GM21576 (cell line): ENCODE results near the gene CDK8.
"Not testable (repeated sequence)": the region's sequence is repeated elsewhere in the genome, so short reads cannot be mapped to it uniquely, and the experiment has no call there.

ENCODE experiments used
- ATAC-seq: cut with Tn5 transposase; IDR thresholded peaks from one replicate; pipeline ENCODE4 v1.9.1; 2021; ENCODE audit warnings: mild to moderate bottlenecking, moderate library complexity; ENCODE audit not compliant: unreplicated experiment

CDK8 gene

DNA sequence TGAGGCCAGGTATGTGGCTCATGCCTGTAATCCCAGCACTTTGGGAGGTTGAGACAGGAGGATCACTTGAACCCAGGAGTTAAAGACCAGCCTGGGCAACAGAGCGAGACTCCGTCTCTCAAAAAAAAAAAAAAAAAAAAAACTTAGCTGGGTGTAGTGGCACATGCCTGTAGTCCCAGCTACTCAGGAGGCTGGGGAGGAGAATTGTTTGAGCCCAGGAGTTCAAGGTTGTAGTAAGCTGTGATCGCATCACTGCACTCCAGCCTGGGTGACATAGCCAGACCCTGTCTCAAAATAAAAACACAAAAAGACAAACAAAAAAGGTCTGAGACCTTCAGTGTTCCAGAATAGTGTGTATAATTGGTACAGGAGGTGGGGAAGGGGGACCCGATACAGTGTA, 1.9 kb upstream of the CDK8 start:
- not testable (repeated sequence) for ATAC-seq

DNA sequence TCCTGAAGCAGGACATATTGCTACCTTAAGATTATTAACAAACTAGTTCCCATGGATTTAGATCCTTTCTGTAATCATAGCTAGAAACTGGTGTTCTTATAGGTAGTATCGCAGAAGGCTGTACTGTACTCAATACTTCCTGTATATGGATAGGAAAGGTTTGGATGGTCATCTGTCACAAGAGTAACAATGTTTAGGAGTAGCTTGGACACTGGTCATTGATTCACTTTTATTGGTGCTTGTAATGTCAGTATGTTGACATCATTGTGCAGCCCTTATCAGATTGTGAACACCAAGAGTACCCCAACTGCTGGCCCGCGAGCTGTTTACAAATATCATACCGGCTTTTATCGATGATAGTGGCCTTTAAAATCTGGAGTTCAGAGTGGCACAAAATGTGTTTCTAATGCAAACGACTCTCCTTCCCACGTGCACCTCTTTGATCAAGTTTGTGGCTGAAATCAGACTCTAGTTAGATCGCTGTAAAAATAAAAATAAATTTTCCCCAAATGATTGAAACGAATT, 605 bp upstream of the CDK8 start:
- ATAC-seq: no peak

DNA sequence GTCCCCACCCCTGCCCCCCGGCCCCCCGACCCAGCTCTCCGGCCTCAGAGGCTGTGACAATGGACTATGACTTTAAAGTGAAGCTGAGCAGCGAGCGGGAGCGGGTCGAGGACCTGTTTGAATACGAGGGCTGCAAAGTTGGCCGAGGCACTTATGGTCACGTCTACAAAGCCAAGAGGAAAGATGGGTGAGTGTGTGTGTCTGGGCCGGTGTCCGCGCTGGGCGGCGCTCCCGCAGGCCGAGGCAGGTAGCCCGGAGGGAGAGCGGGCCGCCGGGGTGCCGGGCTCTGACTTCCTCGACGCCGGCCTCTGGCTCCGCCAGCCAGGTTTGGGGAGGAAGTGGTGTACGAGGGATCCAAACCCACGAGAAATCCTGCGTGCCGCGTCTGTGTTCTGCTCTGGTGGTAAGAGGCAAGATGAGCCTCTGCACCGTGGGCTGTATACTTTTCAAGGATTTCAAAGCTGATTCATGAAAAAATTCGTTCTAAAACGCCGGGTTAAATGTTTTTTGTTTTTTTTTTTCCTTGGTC, 718 bp downstream of the CDK8 start:
- peak; percentile 39 for ATAC-seq

DNA sequence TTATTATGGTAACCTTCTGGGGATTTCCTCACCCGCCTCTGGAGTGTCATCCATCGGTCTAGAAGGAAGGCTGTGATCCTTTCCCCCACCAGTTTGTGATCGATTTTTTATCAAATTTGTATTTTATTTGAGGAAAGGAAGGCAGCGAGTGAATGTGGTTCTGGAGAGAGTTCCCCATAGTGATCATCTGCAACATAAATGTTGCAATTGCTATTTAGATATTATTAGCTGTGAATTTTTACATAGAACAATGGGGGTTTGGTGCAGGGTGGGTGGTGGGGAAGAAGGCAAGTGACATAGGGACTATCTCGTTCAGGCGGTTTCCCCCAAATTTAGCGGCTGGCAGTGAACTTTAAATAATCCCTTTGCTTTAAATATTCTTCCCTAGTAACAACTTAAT, 1.2 kb downstream of the CDK8 start:
- ATAC-seq: no peak

DNA sequence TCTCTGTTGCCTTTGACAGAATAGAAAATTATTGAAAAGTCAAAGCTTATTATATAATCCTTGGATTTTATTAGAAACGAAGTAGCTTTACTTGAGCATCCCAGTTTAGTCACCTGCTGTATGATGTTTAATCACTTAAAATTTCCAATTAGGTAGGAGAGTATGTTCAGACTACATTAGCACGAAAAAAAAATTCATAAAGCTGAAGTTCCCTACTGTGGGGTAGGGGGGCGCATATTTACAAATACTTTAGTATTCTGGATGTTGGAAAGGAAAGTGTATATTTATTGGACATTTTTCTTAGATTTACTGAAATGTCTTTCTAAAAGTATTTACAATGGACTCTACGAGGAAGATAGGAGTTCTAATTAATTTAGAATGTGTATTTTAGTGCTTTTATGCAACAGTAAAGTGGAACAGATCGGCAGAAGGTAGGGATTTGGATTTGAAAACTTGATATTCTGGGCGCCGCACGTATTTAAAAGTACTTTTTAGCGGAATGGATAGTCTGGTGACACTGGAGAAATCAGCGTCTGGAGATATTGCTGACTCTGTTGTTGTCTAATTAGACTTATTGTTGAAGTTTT, 1.9 kb downstream of the CDK8 start:
- no peak for ATAC-seq

DNA sequence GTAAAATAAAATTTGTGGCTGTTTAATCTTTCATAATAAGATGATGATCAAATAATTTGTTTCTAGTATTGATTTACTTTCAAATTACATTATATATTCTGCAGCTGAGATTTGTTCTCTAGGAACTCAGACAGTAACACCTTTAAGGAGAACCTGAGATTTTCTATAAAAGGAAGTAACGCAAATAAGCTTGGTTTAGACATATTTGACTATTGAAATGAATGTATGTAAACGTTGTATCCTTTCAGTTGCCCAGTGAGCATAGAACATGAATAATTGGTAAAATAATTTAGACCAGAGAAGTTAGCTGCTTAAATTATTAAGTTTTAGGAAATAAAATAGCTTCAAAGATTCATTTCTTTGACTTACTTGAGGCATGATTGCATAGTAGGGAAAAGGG, 3.1 kb downstream of the CDK8 start:
- no peak for ATAC-seq

DNA sequence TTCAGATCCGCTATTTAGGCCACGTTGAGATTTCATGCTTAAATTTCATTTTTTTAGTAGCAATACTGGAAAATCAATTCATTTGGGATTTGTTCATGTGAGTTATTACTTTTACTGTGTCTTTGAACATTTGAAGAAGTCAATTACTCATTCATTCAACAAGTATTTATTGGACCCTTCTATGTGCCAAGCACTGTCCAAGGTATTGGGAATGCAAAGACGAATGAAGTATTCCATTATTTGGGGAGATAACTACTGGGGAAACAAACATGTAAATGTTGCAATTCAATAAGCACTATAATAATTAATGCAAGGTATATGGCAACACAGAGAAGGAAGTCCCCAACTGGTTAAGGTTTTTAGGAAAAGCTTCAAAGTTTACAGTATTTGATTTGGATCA, 5.7 kb downstream of the CDK8 start:
- no peak for ATAC-seq

DNA sequence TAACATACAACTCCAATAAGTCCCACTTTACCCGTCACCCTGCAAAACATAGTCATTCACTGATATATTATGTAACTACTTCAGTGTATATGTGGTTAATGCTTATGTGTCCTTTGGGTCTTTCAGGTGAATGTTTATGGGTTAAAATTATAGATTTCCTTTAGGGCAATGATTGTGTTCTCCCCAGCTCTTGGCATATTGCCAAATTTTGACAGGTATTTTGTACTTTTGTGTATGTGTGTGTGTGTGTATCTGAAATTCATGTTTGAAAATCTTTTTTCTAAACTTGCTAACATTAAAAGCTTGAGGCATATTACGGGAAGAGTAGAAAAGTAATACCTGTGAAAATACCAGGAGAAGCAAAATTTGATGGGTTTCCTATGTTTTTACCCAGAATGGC, 8.2 kb downstream of the CDK8 start:
- no peak for ATAC-seq

DNA sequence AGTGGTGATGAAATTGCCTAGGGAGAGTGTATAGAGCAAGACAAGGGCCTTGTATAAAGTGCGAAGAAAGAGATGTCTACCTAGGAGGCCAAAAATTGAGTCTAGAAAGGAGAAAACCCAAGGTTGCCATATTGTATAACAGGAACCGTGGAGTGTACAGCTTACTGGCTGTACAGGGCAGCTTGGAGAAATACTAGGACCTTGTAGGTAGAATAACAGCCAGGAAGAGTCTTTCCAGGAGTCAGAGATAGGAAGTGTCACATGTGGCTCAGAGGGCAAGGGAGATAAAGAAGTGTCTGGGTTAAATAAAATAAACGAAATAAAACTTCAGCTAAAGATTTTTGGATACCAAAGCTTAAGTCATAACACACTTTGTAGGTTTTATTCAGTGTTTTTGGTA, 12.4 kb downstream of the CDK8 start:
- no peak for ATAC-seq

DNA sequence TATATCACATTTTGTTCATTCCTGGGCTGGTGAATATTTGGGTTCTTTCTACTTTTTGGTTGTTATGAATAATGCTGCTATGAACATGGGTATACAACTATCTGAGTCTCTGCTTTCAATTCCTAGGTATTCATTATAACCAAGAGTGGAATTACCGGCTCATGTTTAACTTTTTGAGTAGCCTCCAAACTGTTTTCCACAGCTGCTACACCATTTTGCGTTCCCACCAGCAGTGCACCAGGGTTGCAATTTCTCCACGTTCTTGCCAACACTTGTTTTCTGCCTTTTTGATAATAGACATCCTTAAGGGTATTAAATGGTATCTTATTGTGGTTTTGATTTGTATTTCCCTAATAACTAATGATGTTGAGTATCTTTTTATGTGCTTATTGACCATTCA, 16.8 kb downstream of the CDK8 start:
- no peak for ATAC-seq

DNA sequence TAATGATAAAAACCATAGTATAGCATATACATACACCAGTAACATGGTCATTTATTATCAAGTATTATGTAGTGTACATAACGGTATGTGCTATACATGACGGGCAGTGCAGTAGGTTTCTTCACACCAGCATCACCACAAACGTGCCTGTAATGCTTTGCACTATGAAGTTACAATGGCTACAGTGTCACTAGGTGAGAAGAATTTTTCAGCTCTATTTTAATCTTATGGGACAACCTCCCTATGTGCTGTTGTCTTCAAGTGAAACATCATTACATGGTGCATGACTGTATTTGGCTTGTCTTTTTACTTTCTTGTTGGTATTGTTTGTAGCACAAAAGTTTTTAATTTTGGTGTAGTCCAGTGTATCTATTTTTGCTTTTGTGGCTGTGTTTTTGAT, 18.7 kb downstream of the CDK8 start:
- no peak for ATAC-seq

DNA sequence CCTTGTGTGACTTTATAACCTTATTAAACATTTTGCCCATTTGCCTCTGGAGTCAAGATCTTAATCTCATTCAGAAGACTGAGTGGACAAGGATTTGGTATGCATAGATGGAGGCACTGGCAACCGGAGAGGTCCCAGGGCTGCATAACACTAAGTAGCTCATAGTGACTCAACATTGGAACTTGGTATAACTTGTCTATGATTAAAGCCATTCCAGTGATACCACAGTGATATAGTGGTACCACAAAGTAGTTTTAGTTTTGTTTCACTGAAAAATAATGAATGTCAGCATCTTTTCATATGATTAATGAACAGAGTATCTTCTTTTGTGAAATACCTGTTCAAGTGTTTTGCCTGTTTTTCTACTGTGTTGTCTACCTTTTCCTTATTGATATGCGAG, 26.4 kb downstream of the CDK8 start:
- ATAC-seq: no peak

DNA sequence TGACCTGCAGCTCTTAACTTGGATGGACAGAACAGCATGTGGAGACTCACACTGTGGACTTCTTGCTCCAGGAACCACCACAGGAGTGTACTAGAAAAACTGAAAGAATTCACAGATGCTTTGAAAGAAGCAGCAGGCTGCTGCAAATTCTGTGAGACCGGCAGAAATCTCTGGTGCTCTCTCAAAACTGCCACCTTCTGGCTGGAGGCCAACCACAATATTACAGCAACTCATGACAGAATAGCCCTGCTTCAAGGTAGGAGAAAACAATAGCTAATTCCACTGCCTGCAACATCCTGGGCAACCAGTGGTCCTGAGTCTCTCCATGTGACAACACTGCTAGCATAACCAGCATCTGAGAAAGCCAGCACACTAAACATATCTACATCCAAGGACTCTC, 26.9 kb downstream of the CDK8 start:
- no peak for ATAC-seq

DNA sequence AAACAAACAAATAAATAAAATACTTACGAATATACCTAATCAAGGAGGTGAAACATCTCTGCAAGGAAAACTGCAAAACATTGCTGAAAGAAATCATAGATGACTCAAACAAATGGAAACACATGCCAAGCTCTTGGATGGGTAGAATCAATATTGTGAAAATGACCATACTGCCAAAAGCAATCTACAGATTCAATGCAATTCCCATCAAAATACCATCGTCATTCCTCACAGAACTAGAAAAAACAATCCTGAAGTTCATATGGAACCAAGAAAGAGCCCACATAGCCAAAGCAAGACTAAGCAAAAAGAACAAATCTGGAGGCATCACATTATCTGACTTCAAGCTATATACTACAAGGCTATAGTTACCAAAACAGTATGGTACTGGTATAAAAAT, 32.0 kb downstream of the CDK8 start:
- not testable (repeated sequence) for ATAC-seq

DNA sequence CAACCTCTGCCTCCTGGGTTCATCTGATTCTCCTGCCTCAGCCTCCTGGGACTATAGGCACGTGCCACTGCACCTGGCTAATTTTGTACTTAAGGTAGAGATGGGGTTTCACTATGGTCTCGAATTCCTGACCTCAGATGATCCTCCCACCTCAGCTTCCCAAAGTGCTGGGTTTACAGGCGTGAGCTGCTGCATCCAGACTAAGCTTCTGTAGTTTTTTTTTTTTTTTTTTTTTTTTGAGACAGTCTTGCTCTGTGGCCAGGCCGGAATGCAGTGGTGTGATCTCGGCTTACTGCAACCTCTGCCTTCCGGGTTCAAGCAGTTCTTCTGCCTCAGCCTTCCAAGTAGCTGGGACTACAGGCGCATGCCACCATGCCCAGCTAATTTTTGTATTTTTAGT, 34.9 kb downstream of the CDK8 start:
- not testable (repeated sequence) for ATAC-seq

DNA sequence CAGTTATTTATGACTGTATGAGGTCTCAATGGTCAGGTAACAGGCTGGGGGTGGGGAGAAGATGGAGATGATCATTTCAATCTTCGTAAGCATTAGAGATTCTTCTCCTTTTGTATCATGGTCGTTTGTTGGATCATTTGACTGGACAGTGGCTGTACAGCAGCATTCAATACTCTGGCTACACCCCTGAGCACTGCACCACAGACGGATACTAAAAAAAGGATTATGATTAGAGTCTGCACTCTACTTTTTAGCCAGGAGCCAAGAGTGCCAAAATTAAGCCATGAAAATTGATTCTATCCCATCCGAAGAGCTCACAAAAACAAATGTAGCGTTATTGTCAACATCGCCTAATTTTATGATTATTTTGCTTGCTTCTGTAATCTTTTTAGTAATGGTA, 41.9 kb downstream of the CDK8 start:
- ATAC-seq: no peak

DNA sequence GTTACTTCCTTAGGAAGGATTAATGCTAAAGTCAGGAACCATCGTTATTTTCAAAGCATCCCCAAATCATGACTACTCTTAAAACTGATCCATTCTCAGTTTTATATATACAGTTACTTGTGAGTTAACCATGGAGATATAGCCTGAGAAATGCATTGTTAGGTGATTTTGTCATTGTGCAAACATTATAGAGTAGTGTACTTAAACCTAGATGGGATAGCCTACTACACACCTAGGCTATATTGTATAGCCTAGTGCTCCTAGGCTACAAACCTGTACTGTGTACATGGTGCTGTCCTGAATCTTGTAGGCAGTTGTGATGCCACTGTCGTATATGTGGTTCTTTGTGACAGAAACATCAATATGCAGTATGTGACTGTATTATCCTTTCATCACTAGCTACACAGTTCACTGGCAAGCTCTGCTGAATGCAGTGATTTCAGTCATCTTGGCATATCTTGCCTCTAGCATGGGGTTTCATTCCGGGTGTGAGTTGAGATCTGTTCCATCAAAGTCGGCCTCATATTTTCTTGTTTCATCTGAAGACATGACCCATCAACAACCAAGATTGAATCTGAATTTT, 45.3 kb downstream of the CDK8 start:
- no peak for ATAC-seq

DNA sequence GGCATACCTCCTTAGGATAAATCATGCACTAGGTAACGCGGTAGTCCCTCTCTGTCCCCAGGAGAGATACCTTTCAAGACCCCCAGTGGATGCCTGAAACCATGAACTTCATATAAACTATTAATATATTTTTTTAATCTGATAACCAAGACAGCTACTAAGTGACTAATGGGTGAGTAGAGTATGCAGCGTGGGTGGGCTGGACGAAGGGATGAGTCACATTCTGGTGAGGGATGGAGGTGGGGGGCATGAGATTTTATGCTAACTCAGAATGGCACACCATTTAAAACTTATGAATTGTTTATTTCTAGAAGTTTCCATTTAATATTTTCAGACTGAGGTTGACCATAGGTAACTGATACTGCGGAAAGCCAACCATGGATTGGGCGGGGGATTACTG, 46.2 kb downstream of the CDK8 start:
- no peak for ATAC-seq

DNA sequence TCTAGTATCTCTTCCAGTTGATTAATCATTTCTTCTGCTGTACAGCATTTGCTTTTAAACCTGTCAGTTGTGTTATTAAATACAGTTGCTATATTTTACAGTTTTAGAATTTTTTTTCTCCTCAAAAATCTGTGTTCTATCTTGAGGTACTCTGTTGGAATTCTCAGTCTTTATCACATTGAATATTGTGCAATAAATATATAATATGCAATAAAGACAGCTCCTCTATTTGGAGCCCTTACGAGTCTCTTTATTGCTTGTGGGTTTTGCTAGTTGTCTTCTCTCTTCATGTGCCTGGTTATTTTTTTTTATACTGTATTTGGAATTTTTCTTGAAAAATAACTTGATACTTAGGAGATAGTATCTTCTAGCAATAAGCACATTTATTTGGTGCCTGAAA, 51.7 kb downstream of the CDK8 start:
- ATAC-seq: no peak

DNA sequence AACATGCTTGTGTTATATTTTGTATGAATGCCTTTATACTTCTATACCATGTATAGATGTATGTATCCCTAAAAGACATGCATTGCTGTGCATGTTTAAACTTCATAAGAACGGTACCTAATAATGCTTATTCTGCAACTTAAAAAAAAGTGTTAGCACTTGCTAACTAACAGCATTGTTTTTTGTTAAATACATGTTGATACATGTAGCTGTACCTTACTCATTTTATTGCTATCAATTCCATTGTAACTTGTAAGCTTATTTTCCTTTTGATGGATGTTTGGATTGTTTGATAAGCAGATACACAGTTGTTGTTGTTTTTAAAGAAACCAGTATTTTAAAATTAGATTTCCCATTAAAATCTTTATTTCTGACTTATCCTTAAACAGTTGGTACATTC, 53.8 kb downstream of the CDK8 start:
- no peak for ATAC-seq

DNA sequence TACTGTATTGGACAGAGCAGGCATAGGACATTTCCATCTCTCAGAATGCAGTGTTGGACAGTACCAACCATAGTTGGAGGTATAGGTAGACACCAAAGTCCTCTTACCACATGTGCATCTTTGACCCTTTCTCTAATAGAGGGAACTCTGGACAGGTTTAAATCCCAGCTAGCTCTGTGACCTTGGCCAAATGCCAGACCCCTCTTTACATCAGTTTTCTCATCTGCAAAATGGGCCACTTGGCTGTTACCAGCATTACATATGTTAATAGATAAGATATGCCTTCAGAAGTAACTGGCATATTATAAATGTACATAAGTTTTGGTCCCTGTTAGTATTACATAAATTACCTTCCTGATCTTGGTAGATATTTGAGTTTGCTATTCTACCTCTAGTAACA, 54.3 kb downstream of the CDK8 start:
- ATAC-seq: no peak

DNA sequence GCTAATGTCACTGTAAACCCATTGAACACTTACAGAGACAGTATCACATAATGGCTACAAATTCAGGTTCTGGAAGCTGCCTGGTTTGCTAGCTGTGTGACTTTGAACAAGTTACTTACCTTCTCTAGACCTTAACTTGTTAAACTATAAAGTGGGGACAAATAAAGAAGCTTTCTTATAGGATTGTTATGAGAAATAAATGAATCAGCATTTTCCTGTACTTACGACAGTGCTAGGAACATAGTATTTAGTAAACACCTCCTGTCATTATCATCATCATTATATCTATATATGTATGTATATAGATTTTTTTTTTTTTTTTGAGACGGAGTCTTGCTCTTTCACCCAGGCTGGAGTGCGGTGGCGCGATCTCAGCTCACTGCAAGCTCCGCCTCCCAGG, 54.9 kb downstream of the CDK8 start:
- no peak for ATAC-seq

DNA sequence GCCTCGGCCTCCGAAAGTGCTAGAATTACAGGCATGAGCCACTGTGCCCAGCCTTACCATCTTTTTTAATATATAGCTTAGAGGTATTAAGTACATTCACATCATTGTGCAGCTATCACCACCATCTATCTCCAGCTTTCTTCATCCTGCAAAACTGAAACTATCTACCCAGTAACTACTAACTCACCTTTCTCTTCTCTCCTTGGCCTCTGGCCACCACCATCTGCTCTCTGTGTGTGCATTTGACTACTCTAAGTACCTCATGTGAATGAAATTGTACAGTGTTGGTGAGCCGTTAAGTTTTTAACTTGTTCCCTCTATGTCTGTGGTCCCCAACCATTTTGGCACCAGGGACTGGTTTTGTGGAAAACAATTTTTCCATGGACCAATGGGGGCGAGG, 56.1 kb downstream of the CDK8 start:
- ATAC-seq: no peak
